Measurements from ENCODE around the gene PURA. TPM values are rescaled to one million over a fixed set of nuclear protein-coding genes. Genes with fewer than 3 reads are reported as not detected.

The PURA gene
- total and polyA plus RNA-seq, 2 of the 4 experiments (the other 2 are of a cell fraction): 3.8 to 5.6 TPM

- H3K79me1 ChIP-seq (ENCODE audit: low read depth in 1 of 2, low read length in 2 of 2): no peaks in the 10 kb centered on the region
- no peak overlapping the region for H2AFZ ChIP-seq (replicated peaks; ENCODE audit: low read length, poor library complexity)
- H2BK15ac ChIP-seq (ENCODE audit: low read depth, low read length): no peak overlapping the region
- no peak overlapping the region for H4K5ac ChIP-seq (ENCODE audit: low read depth, low read length)
- H4K8ac ChIP-seq (ENCODE audit: low read depth in 2 of 2, low read length in 2 of 2): no peak overlapping the region
- no TSS peak for BruUV-seq (replicated peaks)
- no peak overlapping the region for H3K4me3 ChIP-seq (ENCODE audit: insufficient read depth, low read depth, low read length)
- ChIA-PET CTCF (no interaction called here), POLR2A (ENCODE audit: unreplicated experiment) (no interaction called here)
- no peak overlapping the region for H3K27ac ChIP-seq (ENCODE audit: insufficient read depth, low read length)
- intact Hi-C loops (cut with micrococcal nuclease) (no loop called here), dilution Hi-C loops (cut with HindIII; ENCODE audit: low sequenced_read_pairs, unreplicated experiment) (no loop called here), in situ Hi-C loops (cut with MboI; ENCODE audit: low sequenced_read_pairs) (no loop called here)
- H2BK120ac ChIP-seq (ENCODE audit: low read depth, low read length): no peak overlapping the region
- H3K18ac ChIP-seq (ENCODE audit: low read depth, low read length): no peak overlapping the region
- no CpG with 5 or more reads among the region's 1 CpG for WGBS, 2 experiments (ENCODE audit: extremely low coverage in 2 of 2, insufficient read length in 1 of 2)
- H3K4ac ChIP-seq (ENCODE audit: low read depth, low read length): no peak overlapping the region
- H4K20me1 ChIP-seq (ENCODE audit: insufficient read depth, low read length): no peaks in the 10 kb centered on the region
- H2BK5ac ChIP-seq (ENCODE audit: low read depth, low read length, poor library complexity, severe bottlenecking): no peak overlapping the region
- H3K9me1 ChIP-seq (ENCODE audit: insufficient read depth, low read length): no peaks in the 10 kb centered on the region
- no peak overlapping the region for H3K14ac ChIP-seq (replicated peaks; ENCODE audit: low read depth, low read length)
- no peak overlapping the region for H2BK20ac ChIP-seq (ENCODE audit: low read depth, low read length)
- ATAC-seq (ENCODE audit: low read depth): no peak
- H3K23ac ChIP-seq (ENCODE audit: low read depth, low read length): no peak overlapping the region
- H3K9ac ChIP-seq (ENCODE audit: low read depth, low read length): no peak overlapping the region
- no peaks in the 10 kb centered on the region for H3K4me1 ChIP-seq (ENCODE audit: control insufficient read depth, insufficient read depth, low read length)
- no peaks in the 10 kb centered on the region for H3K36me3 ChIP-seq (ENCODE audit: control insufficient read depth, insufficient read depth, low read length)
- TF ChIP-seq MXI1 (IDR thresholded peaks at IDR 0.05; ENCODE audit: borderline replicate concordance, low read depth, low read length) (no peak), CEBPB (IDR thresholded peaks at IDR 0.05; ENCODE audit: low read depth, low read length) (no peak), USF2 (IDR thresholded peaks at IDR 0.05; ENCODE audit: low read depth, low read length) (no peak), BHLHE40 (IDR thresholded peaks at IDR 0.05; ENCODE audit: low read depth, low read length) (no peak), RAD21 (IDR thresholded peaks at IDR 0.05; ENCODE audit: low read length) (no peak), MAZ (IDR thresholded peaks at IDR 0.05; ENCODE audit: borderline replicate concordance, low read depth, low read length) (no peak), RCOR1 (IDR thresholded peaks at IDR 0.05; ENCODE audit: insufficient replicate concordance, low read length) (no peak), SMC3 (IDR thresholded peaks at IDR 0.05; ENCODE audit: low read depth, low read length) (no peak), POLR2A (IDR thresholded peaks at IDR 0.05; ENCODE audit: low read depth, low read length) (no peak), CTCF (conservative IDR thresholded peaks at IDR 0.05; ENCODE audit: low read depth, low read length) (no peak), RFX5 (IDR thresholded peaks at IDR 0.05; ENCODE audit: low read depth, low read length) (no peak), NFE2L2 (IDR thresholded peaks at IDR 0.05; ENCODE audit: low read depth, low read length) (no peak), MAFK (IDR thresholded peaks at IDR 0.05; ENCODE audit: low read depth, low read length) (no peak), FOS (IDR thresholded peaks at IDR 0.05; ENCODE audit: low read depth, low read length) (no peak), CHD1 (IDR thresholded peaks at IDR 0.05; ENCODE audit: low read depth, low read length) (no peak)
- TF ChIP-seq, protein P1, sequence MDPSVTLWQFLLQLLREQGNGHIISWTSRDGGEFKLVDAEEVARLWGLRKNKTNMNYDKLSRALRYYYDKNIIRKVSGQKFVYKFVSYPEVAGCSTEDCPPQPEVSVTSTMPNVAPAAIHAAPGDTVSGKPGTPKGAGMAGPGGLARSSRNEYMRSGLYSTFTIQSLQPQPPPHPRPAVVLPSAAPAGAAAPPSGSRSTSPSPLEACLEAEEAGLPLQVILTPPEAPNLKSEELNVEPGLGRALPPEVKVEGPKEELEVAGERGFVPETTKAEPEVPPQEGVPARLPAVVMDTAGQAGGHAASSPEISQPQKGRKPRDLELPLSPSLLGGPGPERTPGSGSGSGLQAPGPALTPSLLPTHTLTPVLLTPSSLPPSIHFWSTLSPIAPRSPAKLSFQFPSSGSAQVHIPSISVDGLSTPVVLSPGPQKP (IDR thresholded peaks at IDR 0.05; ENCODE audit: borderline replicate concordance, low read depth, low read length): no peak
- no peak for DNase-seq
- H3K27me3 ChIP-seq (ENCODE audit: control insufficient read depth, insufficient read depth, low read length): peaks cover 9% of the 10 kb centered on the region
- H4K91ac ChIP-seq (ENCODE audit: insufficient read depth, low read depth, low read length): no peak overlapping the region
- peaks cover 2% of the 10 kb centered on the region for H3K9me3 ChIP-seq (ENCODE audit: control insufficient read depth, insufficient read depth, low read length)
- H2AK9ac ChIP-seq (replicated peaks; ENCODE audit: low read depth, low read length, poor library complexity): no peak overlapping the region
- H2AK5ac ChIP-seq (ENCODE audit: low read depth, low read length): no peak overlapping the region
- H3K56ac ChIP-seq (ENCODE audit: extremely low read depth, insufficient read depth, low read length): no peak overlapping the region
- no peak overlapping the region for H3K4me2 ChIP-seq (ENCODE audit: low read depth, low read length)
Measured at GRCh38 chr5:140093179-140093578, 20.7 kb upstream of the PURA start.
